LNCAP (cell line): ENCODE results near the gene ZNF143.

Experiments
- TF ChIP-seq, protein P1 (sequence below): fragments of 450-650 bp; IDR thresholded peaks from 2 replicates; pipeline ENCODE4 v1.5.1; 2017; ENCODE audit warnings: mild to moderate bottlenecking

ZNF143 gene

DNA sequence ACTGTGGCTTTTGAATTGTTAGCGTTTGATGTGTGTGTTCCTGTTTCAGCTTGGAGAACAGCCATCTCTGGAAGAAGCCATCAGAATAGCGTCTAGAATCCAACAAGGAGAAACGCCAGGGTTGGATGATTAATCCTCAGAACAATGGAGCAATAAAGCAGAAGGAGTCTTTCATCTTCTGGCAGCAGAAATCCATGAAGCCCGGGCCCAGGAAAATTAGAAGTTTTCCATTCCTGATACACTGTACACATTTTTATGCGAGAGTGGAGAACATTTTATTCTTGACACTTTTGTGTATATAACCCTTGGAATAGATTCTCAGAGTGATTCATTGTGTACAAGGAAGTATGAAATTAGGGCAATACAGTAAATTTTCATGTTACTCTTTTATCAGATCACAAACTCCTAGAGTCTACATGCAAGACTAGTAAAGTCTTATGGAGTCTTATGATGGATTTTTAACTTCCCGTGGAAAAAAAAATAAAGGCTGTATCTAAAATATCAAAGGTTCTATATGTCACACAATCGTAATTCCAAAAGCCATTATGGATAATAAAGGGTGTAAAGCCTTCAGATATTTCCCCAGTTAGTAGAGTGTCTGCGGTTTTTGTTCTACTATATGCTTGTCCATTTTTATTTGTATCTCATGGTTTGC, 66.8 kb downstream of the ZNF143 start:
- TF ChIP-seq, protein P1, sequence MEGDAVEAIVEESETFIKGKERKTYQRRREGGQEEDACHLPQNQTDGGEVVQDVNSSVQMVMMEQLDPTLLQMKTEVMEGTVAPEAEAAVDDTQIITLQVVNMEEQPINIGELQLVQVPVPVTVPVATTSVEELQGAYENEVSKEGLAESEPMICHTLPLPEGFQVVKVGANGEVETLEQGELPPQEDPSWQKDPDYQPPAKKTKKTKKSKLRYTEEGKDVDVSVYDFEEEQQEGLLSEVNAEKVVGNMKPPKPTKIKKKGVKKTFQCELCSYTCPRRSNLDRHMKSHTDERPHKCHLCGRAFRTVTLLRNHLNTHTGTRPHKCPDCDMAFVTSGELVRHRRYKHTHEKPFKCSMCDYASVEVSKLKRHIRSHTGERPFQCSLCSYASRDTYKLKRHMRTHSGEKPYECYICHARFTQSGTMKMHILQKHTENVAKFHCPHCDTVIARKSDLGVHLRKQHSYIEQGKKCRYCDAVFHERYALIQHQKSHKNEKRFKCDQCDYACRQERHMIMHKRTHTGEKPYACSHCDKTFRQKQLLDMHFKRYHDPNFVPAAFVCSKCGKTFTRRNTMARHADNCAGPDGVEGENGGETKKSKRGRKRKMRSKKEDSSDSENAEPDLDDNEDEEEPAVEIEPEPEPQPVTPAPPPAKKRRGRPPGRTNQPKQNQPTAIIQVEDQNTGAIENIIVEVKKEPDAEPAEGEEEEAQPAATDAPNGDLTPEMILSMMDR: no peak

DNA sequence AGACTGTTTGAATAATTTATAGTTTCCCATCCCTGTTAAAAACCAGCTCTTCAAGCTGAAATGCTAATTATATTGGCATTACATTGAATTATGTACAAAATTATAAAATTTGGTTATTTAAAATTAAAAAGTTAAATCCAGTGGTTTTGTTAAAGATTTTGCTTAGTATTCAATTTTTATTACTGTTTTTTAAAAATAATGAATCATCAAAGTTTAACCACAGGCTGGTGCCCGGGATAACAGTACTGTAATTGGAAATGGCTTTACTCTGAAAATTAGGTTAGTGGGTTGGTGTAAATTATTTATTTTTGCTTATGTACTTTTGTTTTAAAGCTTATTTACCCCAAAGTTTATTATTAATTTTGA, 67.3 kb downstream of the ZNF143 start:
- TF ChIP-seq, protein P1: no peak

DNA sequence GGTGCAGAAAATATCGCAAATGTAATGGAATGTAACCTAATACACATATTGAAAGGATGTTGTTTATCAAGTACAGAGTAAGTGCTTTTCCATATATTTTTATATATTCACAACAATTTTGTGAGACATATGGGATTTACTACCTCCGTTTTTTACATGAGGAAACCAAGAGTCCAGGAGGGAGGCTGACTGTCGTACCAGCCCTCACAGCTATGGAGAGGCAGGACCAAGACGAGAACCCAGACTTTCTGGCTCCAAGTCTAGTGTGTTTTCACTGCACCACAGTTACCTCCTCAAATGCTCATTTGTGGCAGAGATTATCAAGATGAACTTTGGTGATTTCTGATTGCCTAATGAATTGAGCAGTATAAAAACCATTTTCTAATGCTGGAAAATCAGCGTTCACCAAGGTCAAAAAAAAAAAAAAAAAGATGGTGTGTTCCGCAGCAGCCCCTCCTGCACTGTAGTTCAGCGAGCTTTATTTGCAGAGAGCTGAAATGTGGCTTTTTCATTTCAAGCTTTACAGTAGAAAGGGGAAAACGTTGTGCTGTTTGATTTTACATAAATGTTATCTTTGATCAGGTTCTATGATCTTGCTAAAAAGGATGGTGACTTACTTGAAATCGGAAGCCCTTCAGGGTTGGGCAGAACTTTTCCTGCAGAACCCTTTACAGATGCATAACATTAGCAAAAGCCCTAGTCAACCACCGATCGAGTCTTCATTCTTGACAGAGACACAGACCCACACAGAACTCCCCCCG, 67.9 kb downstream of the ZNF143 start:
- TF ChIP-seq, protein P1: no peak

DNA sequence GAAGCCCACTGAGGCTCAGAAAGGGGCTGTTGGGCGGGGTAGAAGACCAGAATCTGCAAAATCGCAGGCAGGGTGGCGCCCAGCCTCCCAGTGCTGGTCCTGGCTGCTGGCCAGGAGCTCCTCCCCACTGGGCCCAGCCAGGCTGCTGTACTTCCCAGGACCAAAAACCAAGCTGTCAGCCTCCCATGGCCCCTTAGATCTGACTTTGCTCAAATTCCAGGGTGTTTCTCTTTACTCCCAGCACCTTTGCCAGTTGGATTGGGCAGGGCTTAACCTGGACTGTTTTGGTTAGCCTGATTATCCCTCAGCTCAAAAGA, 68.5 kb downstream of the ZNF143 start:
- TF ChIP-seq, protein P1: no peak

DNA sequence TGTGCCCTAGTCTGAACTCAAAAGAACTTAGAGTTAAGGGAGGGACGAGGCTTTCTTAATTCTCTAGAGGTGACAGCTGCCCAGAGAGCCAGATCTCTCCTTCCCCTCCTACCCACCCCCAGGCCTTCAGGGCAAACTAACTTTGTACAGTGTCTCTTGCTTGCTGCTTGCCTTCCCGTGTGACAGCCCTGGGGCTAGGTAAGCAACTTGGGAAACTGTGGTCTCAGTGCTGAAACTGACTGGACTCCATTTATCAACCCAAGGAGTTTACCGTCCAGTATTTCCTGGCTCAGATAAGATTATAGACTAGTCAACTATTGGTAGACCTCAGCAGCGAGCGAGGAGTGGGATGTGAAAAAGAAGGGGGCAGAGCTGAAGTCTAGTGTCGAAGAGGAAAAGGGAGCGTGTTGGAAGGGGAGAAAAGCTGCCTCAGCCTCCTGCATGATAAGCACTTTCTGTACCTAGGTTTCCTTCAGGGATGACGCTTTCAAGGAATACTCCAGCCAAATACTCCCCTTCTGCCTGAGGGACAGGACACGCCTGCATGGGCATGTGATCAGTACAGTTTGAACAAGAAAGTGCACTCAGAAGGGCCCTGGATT, 69.3 kb downstream of the ZNF143 start:
- TF ChIP-seq, protein P1: no peak

DNA sequence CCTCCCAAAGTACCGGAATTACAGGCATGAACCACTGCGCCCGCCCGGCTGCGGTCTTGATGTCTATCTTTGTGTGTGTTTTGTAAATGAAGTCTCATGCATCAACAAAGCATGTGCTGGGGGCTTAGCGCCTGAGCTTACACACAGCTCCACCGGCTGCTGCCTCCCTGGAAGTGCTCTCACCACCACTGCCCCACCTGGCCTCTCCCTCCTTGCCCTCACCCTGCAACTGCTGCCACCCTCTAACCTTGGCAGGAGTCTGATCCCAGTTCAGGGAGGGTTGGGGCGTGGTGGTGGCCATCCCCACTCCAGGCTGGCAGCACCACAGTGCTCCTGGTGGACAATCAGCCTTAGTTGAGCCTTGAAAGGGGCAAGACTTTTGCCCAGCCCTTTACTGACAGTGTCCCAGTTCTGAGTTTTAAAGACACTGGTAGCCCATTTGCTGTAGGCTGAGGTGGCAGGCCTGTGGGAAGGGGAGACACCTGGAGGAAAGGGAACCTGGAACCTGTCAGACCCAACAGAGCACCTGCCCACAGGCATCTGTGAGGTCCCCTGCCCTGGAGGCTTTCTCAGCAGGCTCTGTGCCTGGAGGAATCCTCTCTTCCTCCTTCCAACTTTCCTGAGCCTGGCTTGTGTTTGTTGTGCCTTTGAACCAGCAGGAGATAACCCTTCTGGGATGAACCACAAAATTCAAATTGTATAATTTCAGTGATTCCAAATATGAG, 70.3 kb downstream of the ZNF143 start:
- TF ChIP-seq, protein P1: no peak

DNA sequence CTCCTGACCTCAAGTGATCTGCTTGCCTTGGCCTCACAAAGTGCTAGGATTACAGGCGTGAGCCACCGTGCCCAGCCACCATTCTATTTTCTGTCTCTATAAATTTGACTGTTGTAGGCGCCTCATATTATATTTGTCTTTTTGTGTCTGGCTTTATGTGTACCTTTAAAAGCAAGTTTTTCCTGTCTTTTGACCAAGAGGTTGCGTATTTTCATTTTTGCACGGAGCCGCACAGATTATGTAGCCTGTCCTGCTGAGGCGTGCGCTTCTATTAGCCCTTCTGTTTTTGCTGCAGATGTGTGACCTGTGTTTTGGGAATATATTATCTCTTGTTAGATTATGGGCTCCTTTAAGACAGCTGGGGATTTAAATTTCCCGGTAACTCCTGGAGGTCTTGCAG, 72.2 kb downstream of the ZNF143 start:
- TF ChIP-seq, protein P1: no peak
